Coronary artery (tissue), 2 donors: ENCODE results near the gene COL4A1.

Experiments used
- DNase-seq: peaks from one replicate; pipeline ENCODE4 v3.0.0-alpha.2; 2017; ENCODE audit warnings: low spot score
- H3K27ac ChIP-seq, 2 donors: fragments of 200-600 bp; sonication (generic); one replicate each; pipeline ENCODE4 v1.5.1; 2016 to 2019
- H3K4me3 ChIP-seq: fragments of 200-600 bp; sonication (generic); 2 replicates; pipeline ENCODE4 v1.5.1; 2016; ENCODE audit warnings: mild to moderate bottlenecking, moderate library complexity
- CTCF ChIP-seq: fragments of 200-600 bp; sonication (generic); IDR thresholded peaks from one replicate; pipeline ENCODE4 v1.5.1; 2019; ENCODE audit warnings: antibody characterized with exemption

COL4A1 gene

DNA sequence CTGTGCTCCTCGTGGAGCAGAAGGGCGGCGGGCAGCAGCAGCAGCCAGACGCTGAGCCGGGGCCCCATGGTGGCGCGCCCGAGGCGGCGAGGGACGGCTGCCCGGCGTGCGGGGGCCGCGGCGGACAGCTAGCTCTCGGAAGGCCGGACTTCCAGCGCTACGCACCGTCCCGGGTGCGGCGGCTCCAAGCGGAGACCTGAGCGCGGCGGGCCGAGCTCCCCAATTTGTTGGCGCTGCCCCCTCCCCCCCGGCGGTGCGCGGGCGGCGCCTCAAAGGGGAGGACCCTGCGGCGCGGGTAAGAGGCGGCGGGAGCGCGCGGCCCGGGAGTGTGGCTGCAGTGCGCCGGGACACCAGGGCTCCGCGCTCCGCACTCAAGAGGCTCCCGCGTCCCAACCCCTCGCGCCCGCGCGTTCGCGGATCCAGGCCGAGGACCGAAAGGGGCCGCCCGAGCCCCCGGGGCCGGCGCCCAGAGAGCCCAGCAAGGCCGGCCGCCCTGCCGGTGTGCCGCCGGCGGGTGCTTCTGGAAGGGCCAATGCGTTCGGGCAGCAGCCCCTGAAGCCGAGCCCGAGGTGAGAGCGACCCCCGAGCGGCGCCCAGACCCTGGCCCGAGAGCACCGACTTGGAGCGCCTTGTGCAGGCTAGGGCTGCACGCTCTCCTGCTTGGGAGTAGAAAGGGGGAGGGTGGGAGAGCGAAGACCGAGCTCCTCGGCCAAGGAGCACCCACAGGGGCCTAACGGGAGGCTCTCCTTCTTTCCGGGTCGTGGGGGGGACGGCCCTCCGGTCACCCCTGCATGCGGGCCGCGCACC is at the start of gene COL4A1, which contains the start of gene COL4A2:
COL4A1 (minus strand) TSS at position 198 of the 807 bp plus-strand sequence; CDS start at position 68, 130 bp downstream.
COL4A2 (plus strand) TSS at position 325 of the 807 bp plus-strand sequence. CDS start 620 bp downstream, outside the sequence.
- peak within 1 kb of the TSS; percentile 98 for H3K4me3 ChIP-seq
- H3K27ac ChIP-seq: peak within 1 kb of the TSS; percentile 99
- no peak for TF ChIP-seq CTCF
- peak; percentile 87 for DNase-seq

- TF ChIP-seq CTCF: no peak
- peak overlapping the region; percentile 71 to 89 for H3K27ac ChIP-seq
- H3K4me3 ChIP-seq: no peak overlapping the region
- DNase-seq: peak; percentile 77
These were observed 49.4 kb upstream of the COL4A1 start for GRCh38 chr13:110356362-110356761.

GRCh38 chr13:110354715-110355473 is 47.9 kb upstream of the COL4A1 start:
- no peak for TF ChIP-seq CTCF
- no peak for DNase-seq

DNA sequence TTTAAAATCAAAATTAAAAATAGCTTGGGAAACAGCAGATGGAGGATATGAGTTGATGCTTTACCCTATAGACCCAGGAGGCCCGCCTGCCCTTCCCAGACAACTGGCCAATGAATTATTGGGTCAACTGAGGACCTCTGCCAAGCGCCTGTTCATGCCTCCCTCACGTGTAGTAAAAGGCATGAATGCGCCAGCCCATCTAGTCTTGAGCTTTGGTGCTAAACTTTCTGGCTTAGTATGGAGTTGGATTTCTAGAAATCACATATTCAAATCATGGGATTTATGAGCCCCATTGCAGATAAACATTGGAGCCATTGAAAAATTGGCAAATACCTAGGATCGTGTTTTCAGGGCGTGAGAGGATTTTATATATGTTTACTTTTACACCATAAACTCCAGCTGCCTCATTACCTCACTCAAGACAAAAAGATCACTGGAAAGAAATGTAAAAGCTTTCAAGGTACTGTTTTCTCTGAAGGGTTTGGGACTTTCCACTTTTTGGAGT is 47.2 kb upstream of the COL4A1 start:
- no peak for TF ChIP-seq CTCF
- H3K27ac ChIP-seq: peak overlapping the region; percentile 55 to 74
- DNase-seq: no peak
- H3K4me3 ChIP-seq: no peak overlapping the region

More at GRCh38 chr13:110354715-110355473, 47.9 kb upstream of the COL4A1 start:
- Histone ChIP-seq H3K4me3 (no peak overlapping the region), H3K27ac (peak overlapping the region; percentile 35 to 89)

- DNase-seq: no peak
- Histone ChIP-seq H3K4me3 (no peak overlapping the region), H3K27ac (peak overlapping the region; percentile 55 to 74)
- TF ChIP-seq CTCF: no peak
These were observed 46.5 kb upstream of the COL4A1 start for GRCh38 chr13:110353339-110353977.

DNA sequence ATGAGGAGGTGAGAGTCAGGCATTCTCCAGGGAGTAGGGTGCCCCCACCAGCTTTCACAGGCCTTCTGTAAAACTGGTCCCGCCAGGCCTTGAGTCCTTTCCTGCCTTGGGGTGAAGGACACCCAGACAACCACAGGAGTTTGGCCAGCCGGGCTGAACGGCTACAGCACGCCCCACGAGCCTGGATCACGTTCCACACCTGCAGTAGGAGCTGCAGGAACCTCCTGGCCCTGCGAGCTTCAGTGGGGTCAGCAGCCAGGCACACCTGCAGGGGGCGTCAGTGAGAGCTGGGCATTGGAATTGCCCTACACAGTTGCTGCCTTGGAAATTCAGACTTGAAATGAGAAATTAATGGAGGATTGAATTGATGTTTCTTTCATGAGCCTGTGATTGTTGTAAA is 45.8 kb upstream of the COL4A1 start:
- peak overlapping the region; percentile 55 to 74 for H3K27ac ChIP-seq

More for the DNA sequence above, 45.8 kb upstream of the COL4A1 start:
- DNase-seq: peak; percentile 62
- no peak for TF ChIP-seq CTCF
- no peak overlapping the region for H3K4me3 ChIP-seq
